Mesodermal cell (in vitro differentiated cells): Measurements from ENCODE around the gene THSD1.
"Not testable (repeated sequence)": the region's sequence is repeated elsewhere in the genome, so short reads cannot be mapped to it uniquely, and the experiment has no call there.

Source experiments
- H3K27ac ChIP-seq: 2 replicates; pipeline ENCODE4 v1.7.0; 2013; ENCODE audit warnings: mild to moderate bottlenecking, low read depth, low read length, moderate library complexity; ENCODE audit not compliant: severe bottlenecking
- H3K36me3 ChIP-seq: 2 replicates; pipeline ENCODE4 v1.7.1; 2013; ENCODE audit warnings: mild to moderate bottlenecking, low read length, moderate library complexity; ENCODE audit not compliant: control insufficient read depth, insufficient read depth
- H3K4me1 ChIP-seq: one replicate; pipeline ENCODE4 v1.7.1; 2013; ENCODE audit warnings: mild to moderate bottlenecking, low read length; ENCODE audit not compliant: insufficient read depth, control insufficient read depth, poor library complexity, severe bottlenecking
- H3K4me3 ChIP-seq: 2 replicates; pipeline ENCODE4 v1.7.0; 2013; ENCODE audit warnings: low read length, control low read depth, mild to moderate bottlenecking; ENCODE audit not compliant: insufficient read depth, poor library complexity, severe bottlenecking; ENCODE audit errors: extremely low read depth
- H3K9me3 ChIP-seq: 2 replicates; pipeline ENCODE4 v1.7.1; 2013; ENCODE audit warnings: mild to moderate bottlenecking, low read length, moderate library complexity; ENCODE audit not compliant: control insufficient read depth
- WGBS, 2 experiments: methylation state at CpG; one replicate each; pipeline ENCODE4 v1.1.5; 2013; ENCODE audit warnings: missing lambda C conversion rate in 2 of 2; ENCODE audit not compliant: insufficient coverage in 2 of 2; 5-methylcytosine and 5-hydroxymethylcytosine counted together

THSD1 gene

GRCh38 chr13:52334107-52334506 lies 71.9 kb downstream of the THSD1 start:
- not testable (repeated sequence) for H3K4me1 ChIP-seq, H3K36me3 ChIP-seq, H3K9me3 ChIP-seq, H3K4me3 ChIP-seq, H3K27ac ChIP-seq
- no CpG with 5 or more reads among the region's 22 CpGs for WGBS, 2 experiments

GRCh38 chr13:52331844-52332243 lies 74.1 kb downstream of the THSD1 start:
- H3K4me1 ChIP-seq: not testable (repeated sequence)
- WGBS, 2 experiments: 80% methylated on average over 2 of the region's 6 CpGs; no CpG with 5 or more reads in 1 of the 2 experiments

More at GRCh38 chr13:52331844-52332243, 74.1 kb downstream of the THSD1 start:
- not testable (repeated sequence) for H3K9me3 ChIP-seq, H3K36me3 ChIP-seq, H3K27ac ChIP-seq, H3K4me3 ChIP-seq
